Activated T-helper 9 cell treated with anti-CD3 and anti-CD28 coated beads, Interleukin-2, amount 50 U/mL, for 16 hours (primary cell): Measurements from ENCODE around the gene ARID3C.
A peak's percentile ranks its signal among the peaks of the same experiment; 100 is the strongest.

Experiments used
- DNase-seq: peaks from one replicate; pipeline ENCODE4 v3.0.0-alpha.2; 2020; ENCODE audit warnings: low read depth

ARID3C gene

GRCh38 chr9:34628656-34629490 lies at the start of gene ARID3C:
ARID3C (minus strand) TSS chr9:34629066; CDS start chr9:34628014, 1,052 bp downstream.
- DNase-seq = peak; percentile 38

- no peak for DNase-seq
Observed at GRCh38 chr9:34675869-34676268, 47.0 kb upstream of the ARID3C start.

- DNase-seq = peak; percentile 36
Observed at GRCh38 chr9:34675048-34675714, 46.3 kb upstream of the ARID3C start.

GRCh38 chr9:34674440-34674839 lies 45.6 kb upstream of the ARID3C start:
- DNase-seq = no peak

- no peak for DNase-seq
Observed at GRCh38 chr9:34671307-34671706, 42.4 kb upstream of the ARID3C start.

GRCh38 chr9:34669809-34670562 lies 41.1 kb upstream of the ARID3C start:
- DNase-seq = no peak

GRCh38 chr9:34665381-34666250 lies 36.8 kb upstream of the ARID3C start:
- DNase-seq = peak; percentile 78

- DNase-seq = no peak
Observed at GRCh38 chr9:34665067-34665380, 36.2 kb upstream of the ARID3C start.

GRCh38 chr9:34664281-34665066 lies 35.6 kb upstream of the ARID3C start:
- DNase-seq = peak; percentile 40

- no peak for DNase-seq
Observed at GRCh38 chr9:34663303-34663605, 34.4 kb upstream of the ARID3C start.

- no peak for DNase-seq
Observed at GRCh38 chr9:34662526-34663302, 33.8 kb upstream of the ARID3C start, which contains the start of gene CCL27. CCL27 (minus strand) TSS chr9:34662657; CDS start chr9:34662633, 24 bp downstream.

- no peak for DNase-seq
Observed at GRCh38 chr9:34659592-34660253, 30.9 kb upstream of the ARID3C start.

- no peak for DNase-seq
Observed at GRCh38 chr9:34658461-34658860, 29.6 kb upstream of the ARID3C start.

- DNase-seq = no peak
Observed at GRCh38 chr9:34656992-34657391, 28.1 kb upstream of the ARID3C start.

GRCh38 chr9:34655394-34655793 lies 26.5 kb upstream of the ARID3C start:
- no peak for DNase-seq

GRCh38 chr9:34654323-34655051 lies 25.6 kb upstream of the ARID3C start:
- no peak for DNase-seq

GRCh38 chr9:34653151-34654072 lies 24.5 kb upstream of the ARID3C start:
- DNase-seq = no peak

- no peak for DNase-seq
Observed at GRCh38 chr9:34652602-34653000, 23.7 kb upstream of the ARID3C start.
